SH-SY5Y (cell line): ENCODE results near the gene CYP11A1.

ENCODE experiments used
- GATA2 ChIP-seq: IDR thresholded peaks from 2 replicates; pipeline ENCODE4 v1.6.1; 2011; ENCODE audit warnings: mild to moderate bottlenecking, low read depth, low read length
- GATA3 ChIP-seq: IDR thresholded peaks from 2 replicates; pipeline ENCODE4 v1.6.1; 2011; ENCODE audit warnings: low read depth, mild to moderate bottlenecking, low read length, moderate library complexity

Gene CYP11A1

DNA sequence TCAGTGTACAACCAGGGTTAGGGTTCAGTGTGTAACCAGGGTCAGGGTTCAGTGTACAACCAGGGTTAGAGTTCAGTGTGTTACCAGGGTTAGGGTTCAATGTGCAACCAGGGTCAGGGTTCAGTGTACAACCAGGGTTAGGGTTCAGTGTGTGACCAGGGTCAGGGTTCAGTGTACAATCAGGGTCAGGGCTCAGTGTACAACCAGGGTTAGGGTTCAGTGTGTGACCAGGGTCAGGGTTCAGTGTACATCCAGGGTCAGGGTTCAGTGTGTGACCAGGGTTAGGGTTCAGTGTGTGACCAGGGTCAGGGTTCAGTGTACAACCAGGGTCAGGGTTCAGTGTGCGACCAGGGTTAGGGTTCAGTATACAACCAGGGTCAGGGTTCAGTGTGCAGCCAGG, 33.3 kb downstream of the CYP11A1 start:
- TF ChIP-seq GATA2 (no peak), GATA3 (no peak)

DNA sequence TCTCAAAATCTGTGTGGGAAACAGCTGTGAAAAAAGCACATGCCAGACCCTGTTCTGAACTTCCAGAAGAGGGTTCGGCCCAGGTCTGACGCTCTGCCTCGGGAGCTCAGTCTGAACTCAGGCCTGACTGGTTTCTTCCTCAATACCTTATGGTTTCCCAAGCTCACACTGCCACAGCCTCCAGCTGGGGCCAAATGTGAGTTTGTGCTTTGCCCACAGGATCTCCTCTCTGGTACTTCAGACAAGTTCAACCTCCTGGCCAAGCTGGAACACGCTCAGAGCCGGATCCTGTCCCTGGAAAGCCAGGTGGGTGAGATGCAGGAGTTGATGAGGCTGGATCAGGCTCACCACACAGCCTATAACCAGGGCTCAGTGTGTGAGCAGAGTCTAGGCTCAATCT, 33.8 kb downstream of the CYP11A1 start:
- TF ChIP-seq GATA2 (no peak), GATA3 (no peak)

DNA sequence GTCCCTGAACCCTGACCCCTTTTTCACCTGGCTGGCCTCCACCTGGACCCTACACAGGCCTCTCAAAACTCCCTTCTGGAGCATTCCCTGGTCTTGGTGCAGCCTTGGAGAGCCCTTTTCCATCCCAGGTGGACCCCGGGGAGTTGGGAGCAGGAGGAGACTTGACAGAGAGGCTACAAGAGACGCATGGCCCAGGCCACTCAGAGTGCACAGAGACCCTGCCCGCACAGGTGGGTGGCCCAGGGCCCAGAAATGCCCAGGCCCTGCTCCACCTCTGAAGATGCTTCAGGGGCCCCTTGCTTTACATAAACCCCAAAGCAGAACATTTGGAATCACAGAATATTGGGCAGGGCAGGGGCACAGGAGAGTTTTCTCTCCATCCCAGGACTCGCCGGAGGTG, 34.4 kb downstream of the CYP11A1 start:
- TF ChIP-seq GATA3 (no peak), GATA2 (no peak)

DNA sequence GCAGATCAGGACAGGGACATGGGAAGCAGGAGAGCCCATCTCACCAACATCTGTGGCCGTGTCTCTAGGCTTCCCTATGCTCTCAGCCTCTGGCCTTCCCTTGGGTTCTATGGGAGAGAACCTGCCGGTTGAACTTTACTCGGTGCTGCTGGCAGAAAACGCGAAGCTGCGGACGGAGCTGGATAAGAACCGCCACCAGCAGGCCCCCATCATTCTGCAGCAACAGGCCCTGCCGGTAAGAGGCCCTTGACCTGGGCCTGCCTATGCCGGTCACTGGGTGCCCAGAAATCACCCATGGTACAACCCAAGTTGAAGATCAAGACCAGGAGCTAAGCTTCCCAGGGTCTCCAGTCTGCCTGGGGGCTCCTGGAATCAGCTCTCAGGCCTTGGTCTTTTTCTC, 34.8 kb downstream of the CYP11A1 start:
- no peak for TF ChIP-seq GATA3

DNA sequence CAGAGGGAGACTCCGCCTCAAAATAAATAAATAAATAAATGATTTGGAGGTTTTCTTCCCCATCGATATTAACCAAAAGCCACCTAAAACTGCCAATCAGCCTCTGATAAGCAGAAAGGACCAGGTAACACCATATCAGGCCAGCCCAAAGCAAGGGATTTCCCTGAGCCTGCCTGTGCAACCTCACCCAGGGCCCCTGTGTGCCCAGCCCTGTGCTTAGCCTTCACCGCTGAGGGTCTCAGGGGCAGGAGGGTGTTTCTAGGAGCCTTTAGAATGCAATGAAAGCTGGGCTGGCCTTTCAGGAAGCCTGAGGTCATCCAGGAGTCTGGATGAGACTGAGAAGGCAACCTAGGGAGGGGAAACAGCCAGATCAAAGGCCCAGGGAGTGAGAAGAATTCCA, 35.4 kb downstream of the CYP11A1 start:
- TF ChIP-seq GATA3 (no peak), GATA2 (no peak)

DNA sequence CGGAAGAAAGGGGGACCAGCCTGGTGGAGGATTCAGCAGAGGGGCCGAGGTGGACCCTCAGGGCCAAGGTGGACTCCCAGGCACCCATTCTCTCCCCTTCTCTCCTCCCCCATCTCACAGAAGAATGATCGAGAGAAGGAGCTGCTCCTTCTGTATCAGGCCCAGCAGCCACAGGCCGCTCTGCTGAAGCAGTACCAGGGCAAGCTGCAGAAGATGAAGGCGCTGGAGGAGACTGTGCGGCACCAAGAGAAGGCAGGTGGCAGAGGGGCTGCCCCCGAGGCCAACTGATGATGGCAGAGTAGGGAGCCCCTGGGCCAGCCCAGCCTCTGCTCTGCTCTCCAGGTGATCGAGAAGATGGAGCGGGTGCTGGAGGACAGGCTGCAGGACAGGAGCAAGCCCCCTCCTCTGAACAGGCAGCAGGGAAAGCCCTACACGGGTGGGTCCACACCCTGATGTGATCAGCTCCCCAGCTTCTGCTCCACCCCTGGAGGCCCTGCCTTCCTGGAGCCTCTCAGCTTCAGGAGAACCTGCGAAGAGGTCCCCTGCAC, 36.5 kb downstream of the CYP11A1 start:
- TF ChIP-seq GATA2 (no peak), GATA3 (no peak)

DNA sequence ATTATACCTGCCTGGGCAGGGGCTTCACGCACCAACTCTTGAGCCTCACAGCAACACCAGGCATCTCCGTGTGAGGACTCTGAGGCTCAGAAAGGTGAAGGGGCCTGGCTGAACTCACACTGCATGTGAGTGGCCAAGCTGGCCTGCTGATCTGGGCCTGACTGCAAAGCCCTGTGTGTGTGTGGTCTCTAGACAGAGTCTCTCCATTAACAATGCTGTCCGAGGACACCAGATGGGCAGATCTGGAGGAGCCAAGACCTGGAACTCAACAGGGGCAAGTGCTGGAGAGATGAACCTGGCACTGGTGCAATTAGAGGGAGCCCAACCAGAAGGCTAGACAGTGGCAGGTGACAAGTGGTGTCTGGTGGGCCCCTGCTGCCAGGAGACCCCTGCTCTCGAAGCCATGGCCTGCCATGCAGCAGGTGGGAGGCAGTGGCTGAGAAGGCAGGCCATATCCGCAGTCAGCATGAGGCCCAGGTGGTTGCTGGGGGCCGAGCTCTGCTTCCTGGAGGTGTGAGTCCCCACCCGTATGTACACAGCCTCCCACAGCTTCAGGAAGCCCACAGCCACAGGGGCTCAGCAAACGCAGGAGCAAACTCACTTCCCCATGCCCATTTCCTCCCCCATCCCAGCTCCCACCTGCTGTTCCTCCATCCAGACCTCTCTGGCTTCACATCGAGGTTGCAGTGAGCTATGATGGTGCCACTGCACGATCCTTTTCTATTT, 39.0 kb downstream of the CYP11A1 start:
- TF ChIP-seq GATA2 (no peak), GATA3 (no peak)

DNA sequence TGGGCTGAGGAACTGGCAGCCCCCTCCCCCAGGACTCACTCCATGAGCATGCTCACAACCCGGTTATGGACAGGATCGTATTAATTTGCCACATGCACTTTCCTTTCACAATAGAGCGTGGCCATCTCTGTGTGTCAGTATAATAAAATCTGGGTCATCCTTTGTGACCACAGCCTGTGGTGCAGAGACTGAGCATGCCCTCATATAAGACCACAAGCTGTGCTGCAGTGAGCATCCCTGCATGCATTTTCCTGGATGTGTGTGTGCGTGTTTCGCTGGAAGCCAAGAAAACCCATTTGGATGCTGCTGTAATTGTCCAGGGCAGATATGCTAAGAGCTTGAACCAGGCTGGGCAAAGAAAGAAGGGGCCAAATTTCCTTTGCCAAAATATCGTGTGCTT, 39.7 kb downstream of the CYP11A1 start:
- TF ChIP-seq GATA3 (no peak), GATA2 (no peak)

DNA sequence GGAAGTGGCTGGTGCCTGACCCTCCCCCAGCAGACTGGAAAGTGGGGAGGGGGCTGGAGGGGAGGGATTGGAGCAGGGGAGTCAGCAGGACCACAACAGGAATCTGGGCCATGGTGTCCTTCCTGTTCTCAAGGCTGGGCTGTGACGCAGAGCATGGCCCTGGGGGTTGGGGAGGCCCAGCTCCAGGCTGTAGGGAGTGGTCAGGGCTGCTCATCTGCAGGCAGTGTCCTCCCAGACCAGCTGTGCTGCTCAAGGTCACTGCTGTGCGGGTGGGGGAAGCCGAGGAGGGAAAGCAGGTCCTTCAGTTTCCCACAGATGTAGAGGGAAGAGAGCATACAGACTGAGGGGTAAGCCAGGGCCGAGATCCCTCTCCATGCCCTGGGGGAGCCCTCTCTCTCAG, 40.7 kb downstream of the CYP11A1 start:
- TF ChIP-seq GATA3: no peak
- no peak for TF ChIP-seq GATA2

DNA sequence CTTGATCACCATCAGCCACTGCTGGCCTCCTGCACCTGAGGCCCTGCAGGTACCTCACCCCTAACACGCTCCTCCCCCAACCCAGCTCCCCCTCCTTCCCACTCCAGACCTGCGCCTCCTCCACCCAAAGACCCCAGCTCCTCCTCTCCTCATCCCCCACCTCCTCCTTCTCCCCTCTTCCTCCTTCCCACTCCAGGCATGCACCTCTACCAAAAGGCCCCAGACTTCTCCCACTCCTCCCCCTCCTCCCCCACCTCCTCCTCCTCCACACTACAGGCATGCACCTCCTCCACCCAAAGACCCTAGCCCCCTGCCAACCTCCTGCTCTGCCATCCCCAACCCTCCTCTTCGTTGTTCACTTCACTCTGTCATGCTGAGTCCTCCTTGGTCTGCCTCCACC, 42.7 kb downstream of the CYP11A1 start:
- TF ChIP-seq GATA3: no peak
- no peak for TF ChIP-seq GATA2

DNA sequence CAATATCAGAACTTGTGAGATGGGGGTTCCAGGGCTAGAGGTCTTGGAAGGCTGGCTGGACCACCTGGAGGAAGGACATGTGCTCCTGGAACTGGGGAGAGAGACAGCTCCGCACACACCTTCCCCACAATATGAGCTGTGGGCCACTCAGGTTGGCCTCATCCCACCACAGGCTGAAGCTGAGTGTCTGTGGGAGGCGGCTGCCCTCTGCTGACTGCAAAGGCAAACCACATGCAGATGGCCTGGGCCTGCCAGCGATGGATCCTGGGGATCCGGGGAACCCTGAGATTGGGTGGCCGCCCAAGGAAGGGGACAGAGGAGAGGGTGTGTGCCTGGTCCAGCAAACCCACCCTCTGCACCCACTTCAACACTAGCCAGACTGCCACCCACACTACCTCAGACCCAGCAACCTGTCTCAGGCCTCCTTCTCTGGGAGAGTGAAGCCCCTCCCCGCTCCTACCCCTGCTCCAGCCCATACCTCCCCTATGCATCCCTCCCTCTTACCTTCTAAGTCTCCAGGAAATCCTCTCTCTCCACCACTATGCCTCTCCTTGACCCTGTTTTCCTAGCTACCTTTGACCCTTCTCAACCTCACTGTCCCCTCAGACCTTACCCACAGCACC, 44.8 kb downstream of the CYP11A1 start:
- TF ChIP-seq GATA2: no peak

DNA sequence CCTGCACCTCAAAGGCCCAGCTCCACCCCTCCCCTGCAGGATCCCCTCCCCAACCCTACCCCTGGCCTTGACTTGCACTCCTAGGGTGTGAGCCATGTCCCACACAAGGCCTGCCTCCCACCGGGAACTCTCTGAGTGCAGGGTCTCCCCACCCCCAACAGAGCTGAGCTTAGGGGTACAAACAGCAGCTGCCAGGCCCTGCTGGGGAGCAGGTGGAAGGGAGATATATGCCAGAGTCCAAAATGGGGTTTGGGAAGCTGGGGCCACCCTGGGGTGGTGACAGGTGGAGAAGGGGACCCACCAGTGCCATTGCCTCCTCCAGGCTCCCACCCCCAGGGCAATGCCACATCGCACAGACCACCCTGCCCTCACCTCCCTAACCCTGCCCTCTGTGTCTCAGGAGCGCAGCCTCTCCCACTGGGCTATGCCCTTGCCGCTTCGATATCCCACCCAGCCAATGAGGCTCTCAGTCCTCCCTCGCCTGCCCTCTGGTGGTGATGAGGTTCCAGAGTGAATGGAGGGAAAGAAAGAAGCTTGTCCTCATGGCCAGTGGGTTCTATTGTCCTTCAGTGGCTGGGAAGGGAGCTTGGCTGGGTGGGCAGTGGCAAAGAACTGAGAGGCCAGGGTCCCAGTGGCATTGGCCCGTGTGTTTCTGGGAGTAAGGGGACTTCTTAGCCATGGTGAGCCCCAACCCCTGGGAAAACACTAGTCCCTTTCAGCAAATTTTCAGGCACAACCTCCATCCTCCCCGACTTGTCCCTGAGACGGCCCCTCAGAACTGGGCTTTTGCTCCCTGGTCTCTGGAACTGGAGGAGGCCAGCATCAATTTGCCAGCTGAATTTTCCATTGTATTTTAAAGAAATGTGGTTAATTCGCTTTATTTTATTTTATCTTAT, 46.8 kb downstream of the CYP11A1 start:
- TF ChIP-seq GATA2: no peak
- no peak for TF ChIP-seq GATA3

DNA sequence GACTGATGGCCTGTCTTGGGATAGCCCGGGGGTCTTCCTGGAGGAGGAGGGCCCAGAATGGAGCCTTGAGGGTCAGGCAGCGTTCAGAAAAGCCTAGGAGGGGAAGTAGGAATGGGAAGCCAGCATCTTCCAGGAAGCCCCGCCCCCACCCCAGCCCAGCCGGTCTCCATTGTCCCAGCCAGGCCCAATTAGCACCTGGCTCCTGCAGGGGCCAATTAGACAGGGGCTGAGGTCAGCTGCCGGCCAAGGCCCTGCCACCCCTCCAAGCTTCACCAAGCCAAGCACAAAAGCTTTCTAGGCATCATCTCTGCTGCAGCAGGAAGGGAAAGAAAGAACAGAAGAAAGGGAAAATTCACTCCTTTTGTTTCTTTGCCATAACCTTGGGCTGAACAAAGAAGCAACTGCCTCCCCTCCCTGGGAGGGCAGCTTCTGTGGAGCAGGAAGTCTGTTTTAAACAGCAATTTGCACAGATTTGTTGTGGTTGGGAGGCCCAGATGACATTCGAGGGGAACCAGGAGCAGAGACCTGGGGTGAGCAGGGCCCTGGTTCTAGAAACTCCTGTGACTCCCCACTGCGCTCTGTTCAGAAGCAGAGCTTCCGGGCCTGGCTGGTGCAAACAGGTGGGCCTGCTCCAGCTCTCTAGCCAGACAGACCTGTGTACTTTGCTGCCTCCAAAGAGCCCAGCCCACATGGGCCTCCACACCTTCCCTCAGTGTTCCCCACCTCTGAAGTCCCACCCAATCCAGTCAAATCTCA, 47.7 kb downstream of the CYP11A1 start:
- no peak for TF ChIP-seq GATA2
- no peak for TF ChIP-seq GATA3

DNA sequence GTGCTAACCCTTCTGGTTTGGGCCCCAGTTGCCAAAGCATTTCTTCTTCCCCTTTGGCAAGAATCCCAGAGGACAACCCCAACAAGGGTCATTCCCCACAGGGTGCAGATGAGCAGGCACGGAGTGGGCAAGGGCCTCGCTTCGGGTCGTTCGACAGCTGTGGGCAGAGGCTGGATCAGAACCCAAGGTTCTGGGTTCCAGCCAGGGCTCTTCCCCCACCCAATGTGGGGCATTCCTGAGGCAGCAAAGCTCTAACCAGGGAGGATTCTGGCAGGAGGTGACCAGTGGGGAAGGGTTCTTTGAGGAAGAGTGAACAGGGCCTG, 48.3 kb downstream of the CYP11A1 start:
- TF ChIP-seq GATA3: no peak
- TF ChIP-seq GATA2: no peak
